HG03064 (cell line): Measurements from ENCODE around the gene TUBGCP6.

ENCODE experiments used
- ATAC-seq: cut with Tn5 transposase; IDR thresholded peaks from one replicate; pipeline ENCODE4 v1.9.1; 2021; ENCODE audit warnings: low read depth; ENCODE audit not compliant: unreplicated experiment

Gene TUBGCP6

DNA sequence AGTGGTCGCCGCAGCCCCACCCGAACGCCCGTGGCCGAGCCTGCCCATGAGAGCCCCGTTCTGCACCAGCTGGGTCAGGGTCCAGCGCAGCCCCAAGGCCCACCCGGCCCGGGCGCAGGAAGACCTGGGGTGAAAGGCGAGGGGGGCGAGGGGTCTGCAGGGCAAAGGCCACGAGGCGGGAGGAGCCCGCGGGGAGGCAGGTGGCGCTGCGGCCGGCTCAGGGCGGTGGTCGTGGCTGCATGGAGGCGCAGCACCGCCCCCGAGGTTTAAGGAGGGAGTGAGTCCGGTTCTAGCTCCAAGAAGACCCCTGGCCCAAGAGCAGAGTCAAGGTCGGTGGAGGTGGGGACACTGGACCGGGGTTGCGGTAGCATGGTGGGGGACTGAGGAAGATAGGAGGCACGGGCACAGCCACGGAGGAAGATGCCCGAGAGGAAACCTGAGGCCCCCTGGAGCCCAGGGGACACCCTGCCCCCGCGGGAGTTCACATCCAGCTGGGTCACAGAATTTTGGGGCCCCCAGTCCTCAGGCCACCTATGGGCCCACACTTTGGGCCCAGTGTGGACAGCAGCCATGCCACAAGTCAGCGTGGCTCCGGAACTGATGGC, 6.8 kb upstream of the TUBGCP6 start:
- no peak for ATAC-seq

DNA sequence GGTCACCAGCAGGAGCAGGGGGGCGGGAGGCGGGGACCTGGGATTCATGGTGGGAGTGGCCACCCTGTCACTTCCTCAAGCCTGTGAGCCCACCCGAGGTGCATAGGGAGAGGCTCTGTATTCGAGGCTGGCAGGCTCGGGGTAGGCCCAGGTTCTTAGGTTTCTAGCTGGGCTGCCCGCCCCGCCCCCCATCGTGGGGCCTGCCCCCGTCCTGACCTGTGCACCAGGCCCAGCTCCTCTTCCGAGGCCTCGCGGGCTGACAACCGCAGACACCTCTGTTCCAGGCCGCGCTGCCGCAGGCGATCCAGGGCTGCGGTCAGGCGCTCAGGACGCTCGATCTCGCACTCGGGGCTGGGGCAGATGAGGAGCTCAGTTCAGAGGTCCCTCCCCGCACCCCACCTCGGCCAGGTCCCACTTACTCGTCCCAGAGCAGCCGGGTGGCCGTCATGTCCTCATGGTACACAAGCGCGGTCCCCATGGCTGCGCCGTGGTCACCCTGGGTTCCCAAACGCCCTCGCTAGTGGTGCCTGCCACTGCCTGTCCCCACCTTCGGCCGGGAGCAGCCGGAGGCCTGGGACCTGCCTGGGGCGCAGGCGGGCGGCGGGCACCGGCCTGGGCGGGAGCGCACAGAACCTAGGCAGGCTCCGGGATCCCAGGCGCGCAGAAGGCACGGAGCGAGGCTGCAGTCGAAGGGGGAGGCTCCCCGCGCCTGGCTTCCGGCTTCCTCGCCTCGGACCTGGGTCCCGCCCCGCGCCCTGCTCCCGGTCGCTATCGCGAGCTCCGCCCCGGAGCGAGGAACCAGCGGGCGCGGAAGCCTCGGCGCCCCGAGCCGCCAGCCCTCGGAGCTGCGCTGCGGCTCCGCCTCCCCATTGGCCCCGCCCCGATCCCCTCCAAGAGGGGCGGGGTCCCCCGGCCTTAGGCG, 6.0 kb upstream of the TUBGCP6 start, which contains the start of gene HDAC10:
HDAC10 (minus strand) TSS at position 711 of the 922 bp plus-strand sequence; CDS start at position 478, 233 bp downstream.
- peak; percentile 42 for ATAC-seq

DNA sequence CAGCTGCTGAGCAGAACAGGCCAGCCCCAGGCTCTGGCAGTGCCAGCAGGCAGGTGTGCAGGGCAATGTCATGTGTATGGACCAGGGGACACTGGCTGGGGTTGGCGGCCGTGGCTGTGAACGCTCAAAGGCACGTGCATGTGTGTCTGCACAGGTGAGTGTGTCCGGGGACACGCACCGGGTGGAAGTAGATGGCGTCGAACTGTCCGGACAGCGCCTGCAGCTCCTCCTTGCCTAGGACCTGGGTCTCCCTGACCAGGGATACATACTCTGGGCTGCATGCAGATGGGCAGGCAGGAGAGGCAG, 5.4 kb upstream of the TUBGCP6 start:
- ATAC-seq, result no peak

DNA sequence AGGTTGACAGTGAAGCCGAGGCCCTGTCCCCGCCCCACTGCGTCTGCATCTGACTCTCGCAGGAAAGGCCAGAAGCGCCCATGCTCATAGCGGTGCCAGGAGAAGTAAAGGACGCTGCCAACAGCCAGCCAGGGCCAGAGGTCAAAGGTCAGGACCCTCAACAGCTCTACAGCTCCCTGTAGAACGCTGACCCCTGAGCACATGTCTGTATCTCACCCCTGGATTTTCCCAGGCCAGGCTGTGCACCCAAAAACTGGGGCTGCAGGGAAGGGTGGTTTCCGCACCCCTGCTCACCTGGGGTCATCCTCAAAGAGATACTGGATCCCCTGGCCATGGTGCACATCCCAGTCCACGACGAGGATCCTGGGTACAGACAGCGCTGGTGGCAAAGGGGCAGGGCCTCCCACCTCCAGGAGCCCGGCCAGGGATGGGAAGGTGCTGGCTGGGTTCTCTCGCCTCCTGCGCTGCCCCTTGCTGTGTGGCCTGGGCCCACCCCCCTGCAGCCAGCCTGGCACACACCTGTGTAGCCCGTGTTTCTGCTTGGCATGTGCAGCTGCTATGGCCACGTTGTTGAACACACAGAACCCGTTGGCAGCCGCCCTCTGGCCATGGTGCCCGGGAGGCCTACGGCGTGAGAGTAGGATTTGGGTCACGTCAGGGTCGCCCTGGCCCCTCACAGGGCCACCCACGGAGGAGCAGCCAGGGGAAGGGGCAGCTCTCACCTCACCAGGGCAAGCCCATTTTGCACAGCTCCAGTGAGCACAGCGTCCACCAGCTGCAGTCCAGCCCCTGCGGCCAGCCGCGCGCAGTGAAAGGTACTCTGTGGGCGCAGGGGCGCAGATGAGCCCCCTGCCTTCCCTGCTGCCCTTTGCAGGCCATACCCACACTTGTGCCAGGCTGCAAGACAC, 4.8 kb upstream of the TUBGCP6 start:
- ATAC-seq, result no peak

DNA sequence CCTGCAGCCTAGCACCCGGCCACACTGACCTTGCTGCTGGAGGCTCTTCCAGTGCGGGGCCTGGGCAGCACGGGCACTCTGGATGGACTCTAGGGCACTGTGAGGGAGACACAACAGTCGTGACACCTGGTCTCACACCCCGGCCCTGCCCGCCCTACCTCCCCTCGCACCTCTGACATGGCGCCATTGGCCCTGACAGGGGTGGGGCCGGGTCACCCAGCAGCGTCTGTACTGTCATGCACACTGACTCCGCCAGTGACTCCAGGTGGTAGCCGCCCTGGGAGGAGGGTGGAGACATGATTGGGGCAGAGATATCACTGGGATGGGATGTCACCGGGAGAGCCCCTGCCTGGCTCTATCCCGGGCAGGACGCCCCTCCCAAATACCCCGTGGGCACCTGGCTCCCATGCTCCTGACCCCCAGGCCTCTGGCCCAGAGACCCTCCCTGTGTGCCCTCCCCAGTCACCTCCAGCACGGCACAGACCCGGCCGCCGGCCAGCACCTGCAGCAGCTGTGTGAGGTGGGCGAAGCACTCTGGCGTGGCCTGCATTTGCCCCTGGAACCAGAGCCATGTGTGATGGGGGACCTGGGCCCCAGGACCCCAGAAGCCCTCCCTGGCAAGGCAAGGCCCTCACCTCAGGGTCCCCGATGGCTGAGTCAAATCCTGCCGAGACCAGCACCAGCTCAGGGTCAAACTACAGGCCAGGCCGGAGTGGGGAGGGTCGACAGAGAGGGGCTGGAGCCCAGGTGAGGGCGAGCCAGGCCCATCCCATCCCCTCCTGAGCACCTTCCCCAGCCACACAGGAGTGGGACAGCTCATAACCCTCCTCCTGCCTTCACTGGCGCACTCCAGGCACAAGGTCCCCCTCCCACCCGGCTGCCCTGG, 3.6 kb upstream of the TUBGCP6 start:
- ATAC-seq, result no peak

DNA sequence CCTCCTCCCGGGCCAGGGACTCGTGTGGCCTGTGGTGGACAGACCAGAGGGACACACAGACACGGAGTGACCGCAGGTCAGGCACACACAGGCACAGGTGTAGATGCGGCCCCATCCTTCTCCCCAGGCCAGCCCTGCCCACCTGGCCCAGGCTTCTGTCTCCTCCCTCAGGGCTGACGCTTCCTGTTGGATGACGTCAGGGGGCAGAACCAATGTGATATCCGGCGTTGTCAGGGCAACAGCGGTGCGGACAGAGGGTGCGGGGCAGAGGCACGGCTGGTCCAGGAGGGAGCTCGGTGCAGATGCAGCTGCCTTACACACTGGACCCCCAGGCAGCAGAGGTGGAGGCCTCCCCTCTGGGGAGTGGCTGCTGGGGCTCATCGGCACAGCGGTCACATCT, 2.9 kb upstream of the TUBGCP6 start:
- ATAC-seq, result no peak

DNA sequence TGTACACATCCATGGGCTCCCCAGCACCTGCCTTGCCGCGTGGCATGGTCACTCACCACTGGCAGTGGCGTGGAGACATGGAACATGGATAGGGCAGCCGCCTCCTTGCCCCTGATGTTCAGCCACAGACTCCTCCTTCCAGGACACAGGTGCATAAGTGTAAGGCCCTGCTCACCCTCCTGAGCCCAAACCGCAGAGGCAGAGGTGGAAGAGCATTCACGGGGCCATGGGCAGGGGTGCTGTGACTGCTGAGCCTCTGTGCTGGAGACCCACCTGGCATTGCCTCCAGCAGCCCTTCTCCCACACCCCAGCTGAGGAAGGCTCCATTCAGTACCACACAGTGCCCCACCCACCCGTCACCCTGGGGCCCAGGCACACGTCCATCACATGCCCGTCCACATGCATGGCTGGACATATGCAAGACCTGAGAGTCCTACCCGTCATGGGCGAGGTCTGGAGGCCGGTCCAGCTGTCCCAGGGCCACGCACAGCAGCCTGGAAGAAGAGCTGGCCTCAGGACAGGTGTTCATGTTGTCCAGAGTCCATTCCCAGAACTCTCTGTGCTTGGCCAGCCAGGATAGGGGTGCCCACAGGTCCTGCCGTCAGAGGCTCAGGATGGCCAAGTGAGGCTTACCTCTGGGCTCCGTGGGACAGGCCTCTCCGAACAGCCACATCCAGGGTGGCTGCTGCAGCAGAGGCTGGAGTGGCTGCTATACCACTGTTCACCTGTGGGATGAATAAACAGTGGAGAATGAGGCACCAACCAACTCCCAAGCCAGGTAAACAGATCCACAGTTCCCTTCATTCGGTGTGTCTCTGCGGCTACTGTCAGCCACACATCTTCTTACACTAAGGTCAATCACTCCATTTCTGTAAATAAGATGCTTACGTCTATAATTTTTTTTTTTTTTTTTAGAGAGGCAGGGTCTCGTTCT, 1.7 kb upstream of the TUBGCP6 start:
- no peak for ATAC-seq

DNA sequence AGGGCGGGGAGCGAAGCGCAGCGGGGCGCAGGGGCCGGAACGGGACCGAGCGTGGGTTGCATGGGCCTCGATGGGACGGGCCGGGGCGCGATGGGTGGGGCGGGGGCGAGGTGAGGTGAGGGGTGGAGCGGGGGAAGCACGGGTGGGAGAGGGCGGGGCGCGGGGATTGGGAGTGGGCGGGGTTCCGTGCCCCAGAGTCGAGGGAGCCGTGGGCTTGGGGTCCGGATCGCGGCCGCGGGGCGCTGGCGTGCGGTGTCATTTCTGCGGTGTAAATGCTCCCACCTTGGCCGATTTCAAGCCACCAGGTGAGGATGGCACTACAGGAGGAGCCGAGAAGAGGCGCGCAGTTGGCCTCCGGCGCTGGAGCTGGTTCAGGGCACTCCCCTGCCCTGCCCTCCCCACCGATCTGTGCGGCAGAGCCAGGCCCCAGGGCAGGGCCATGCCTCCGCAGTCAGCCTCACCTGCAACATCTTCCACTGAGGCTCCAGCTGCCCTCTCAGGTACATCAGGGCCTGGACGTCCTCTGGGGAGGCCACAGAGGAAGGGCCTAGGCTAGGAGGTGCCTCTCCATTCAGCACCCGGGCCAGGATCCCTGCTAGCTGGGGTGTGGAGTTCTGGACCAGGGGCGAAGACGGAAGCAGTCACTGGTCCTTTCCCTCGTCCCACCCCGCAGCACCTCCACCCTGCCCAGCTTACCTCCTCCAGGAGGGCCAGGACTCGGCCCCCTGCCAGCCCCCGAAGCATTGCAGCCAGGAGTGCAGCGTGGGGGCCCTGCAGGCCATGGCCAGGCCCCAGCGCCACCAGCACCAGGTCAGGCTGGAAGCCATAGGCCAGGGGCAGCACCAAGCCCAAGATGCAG, 620 bp upstream of the TUBGCP6 start:
- ATAC-seq, result no peak

DNA sequence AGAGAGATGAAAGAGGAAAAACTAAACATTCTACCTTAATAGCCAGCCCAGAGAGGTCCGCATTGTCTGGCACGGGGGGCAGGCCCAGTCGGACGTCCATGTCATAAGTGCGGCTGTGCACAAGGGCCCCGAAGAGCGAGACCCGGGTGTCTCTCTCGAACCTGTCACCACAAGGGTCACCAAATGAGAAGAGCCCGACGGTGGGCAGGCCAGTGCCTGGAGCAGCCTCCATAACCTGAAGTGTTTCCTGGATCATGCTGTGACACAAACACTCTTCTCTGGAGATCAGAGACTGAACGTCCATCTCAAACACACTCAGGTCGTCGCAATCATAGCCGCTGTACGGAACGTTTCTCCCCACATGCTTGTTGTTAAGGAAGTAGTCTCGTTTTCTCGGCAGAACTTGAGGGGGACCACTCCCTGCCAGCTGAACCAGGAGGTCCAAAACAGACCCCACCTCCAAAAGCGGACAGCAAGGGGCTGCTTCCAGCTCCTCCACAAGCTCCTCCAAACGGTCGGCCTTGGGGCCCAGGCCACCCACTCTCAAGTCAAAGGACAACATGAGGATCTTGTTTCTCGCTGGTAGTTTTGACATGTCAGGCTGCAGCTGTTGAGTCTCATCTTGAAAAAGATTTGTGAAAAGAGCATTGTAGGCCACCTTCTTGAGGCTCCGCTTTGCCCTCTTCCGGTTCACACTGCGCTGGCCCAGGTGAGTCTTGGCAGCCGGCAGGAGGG, 971 bp downstream of the TUBGCP6 start:
- ATAC-seq, result no peak

DNA sequence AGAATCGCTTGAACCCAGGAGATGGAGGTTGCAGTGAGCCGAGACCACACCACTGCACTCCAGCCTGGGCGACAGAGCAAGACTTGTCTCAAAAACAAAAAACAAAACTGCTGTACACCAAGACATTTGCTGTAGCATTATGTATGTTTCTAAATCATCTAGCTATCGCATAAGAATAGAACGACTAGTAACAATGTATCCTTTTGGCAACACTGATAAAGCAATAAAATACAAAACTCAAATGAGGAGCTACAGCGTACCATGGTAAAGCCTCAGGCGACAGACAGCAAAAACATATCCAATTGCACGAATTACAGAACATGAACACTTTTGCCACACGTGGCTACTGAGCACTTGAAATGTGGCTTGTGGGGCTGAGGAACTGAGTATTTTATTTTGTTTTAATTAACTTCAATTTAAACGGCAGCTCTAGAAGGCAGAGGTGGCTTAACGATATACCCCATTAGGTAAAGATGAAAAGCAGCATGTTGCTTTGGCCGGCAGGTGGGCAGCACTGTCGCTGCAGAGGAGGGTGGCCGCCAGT, 2.3 kb downstream of the TUBGCP6 start:
- ATAC-seq, result no peak

DNA sequence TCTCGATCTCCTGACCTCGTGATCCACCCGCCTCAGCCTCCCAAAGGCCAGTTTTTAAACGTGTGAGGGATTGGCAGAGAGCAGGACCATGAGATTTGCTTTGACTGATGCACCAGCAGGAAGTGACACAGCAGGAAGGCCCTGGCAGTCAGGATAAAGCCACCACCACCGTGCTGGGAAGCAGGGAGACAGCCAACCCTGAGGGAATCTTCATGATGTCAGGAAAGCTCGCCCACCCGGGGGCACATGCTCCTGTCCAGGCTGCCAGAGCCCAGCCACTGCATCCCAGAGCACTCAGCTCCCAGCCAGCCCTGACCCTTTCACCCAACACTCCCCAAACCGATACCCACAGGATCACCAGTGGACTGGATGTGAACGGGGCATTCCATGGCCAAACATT, 6.1 kb downstream of the TUBGCP6 start:
- no peak for ATAC-seq

DNA sequence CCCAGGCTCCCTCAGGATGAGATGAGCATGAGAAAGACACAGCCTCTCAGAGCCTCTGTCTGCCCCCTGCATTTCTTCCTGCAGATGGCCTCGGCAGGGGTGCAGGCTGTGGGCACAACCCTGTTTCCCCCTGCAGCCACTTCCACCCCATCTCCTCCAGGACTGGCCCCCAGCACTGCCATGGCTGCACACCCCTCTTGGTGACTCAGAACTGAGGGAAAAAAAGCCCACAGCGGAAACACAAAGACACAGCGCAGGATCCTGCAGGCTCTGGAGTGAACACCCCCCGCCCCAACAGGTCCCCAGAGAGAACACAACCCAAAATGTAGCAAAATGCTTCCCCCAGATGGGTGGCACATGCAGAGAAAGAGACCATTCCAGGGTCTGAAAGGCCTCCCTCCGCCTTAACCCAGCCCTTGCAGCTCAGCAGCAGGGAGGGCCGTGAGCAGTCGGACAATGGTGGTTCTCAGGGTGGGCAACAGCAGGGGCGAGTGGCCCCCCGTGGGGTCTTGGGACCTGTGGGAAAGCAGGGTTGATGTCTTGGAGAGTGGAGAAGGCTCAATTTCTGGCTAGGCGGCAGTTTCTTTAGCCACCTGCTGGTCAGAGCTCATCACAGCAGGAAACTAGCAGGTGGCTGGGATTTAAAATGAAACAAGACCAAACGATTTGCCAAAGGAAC, 8.0 kb downstream of the TUBGCP6 start:
- ATAC-seq, result no peak

DNA sequence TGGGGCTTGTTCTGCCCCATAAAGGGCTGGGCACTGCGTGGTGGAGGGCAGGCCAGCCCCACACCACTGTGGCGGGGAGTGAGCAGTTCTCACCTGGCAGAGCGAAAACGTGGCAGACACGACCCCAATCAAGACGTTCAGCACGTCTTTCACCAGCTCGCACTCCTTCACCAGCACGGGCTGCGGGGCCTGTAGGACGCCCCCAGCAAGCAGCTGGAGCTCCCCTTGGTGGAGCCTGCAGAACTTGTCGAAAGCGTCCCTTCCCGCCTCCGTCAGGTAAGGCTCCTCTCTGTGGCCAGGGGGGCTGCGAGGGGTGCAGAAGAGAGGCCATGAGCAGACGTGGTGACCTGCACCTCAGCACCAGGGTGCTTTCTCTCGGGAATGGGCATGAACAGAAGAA, 11.6 kb downstream of the TUBGCP6 start:
- ATAC-seq, result no peak

DNA sequence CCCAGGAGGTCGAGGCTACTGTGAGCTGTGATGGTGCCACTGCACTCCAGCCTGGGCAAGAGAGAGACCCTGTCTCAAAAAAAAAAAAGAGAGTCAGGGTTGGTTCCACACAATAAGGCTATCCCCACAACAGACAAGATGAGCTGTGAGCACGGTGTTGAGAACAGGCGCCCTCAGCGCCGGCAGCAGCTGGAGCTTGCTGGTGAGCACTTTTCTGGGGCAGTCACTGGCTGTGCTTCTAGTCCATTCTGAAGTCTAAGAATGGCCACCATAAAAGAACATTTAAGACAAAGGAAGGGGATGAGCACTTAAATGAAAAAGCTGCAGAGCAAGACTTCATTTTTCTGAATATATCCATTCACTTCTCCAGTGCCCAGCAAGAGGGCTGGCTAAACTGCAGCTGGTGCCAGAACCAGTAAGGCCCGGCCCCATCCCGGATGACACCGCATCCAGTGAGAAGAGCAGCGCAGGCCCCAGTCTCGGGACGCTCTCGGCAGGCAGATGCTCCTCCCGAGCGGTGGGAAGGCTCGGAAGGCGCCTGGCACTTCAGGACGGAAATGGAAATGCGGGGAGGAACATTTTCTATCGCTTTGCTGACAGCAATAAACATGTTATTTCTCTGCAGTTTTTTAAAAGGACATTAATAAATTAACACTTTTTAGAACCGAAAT, 12.2 kb downstream of the TUBGCP6 start:
- no peak for ATAC-seq

DNA sequence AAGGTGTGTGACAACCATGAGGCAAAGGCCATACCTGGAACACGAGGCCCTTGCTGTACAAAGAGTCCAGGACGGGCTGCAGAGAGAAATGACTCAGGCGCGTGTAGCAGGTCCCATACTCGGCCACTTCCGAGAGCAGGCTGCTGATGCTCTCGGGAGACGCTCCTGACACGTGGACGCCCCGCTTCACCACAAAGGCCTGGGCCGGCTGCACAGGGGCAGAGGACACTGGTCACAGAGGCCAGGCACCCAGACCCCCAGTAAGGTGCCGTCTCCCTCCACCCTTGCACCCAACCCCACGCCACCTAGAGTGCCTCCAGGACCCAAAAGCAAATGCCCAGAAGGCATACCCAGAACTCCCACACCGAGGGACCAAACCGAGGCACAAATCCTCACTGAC, 15.5 kb downstream of the TUBGCP6 start:
- no peak for ATAC-seq

DNA sequence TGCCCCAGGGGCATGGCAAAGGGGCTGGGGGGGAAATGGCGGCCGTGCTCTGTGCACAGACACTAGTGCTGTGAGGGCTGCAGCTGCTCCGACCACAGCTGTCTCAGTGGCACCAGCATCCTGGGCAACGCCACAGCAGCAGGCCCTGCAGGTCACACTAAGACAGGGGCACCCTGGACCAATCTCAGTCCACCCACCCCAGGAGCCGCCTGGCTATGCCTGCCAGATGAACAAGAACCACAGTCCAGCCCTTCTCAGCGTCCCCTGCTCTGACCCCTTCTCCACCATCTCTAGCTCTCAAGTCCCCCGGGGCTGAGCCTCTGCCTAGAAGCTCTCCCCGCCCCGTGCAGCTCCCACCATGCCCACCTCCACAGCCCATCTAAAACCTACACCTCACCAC, 16.5 kb downstream of the TUBGCP6 start:
- no peak for ATAC-seq
